Measurements from ENCODE around the gene IL17REL. TPM values are rescaled to one million over a fixed set of nuclear protein-coding genes. Genes with fewer than 3 reads are reported as not detected.

The IL17REL gene
- total and polyA plus RNA-seq, 2 of the 13 experiments (the other 11 are each of a cell fraction or from before 2014, with no cell fraction given) = not detected

- Histone ChIP-seq H3K79me2 (ENCODE audit: insufficient read depth, low read length) (no peaks in the 10 kb centered on the region), H2AFZ (ENCODE audit: low read length) (no peak overlapping the region), H3K4me3 (replicated peaks in 1 of 3; ENCODE audit: insufficient read depth in 1 of 3, low read depth in 2 of 3, low read length in 3 of 3) (peak overlapping the region in 1 of 3 experiments; percentile 10; a peak in 1 of 6 replicates), H3K27me3 (ENCODE audit: control insufficient read depth in 1 of 2, insufficient read depth in 2 of 2, low read length in 2 of 2) (peaks cover 3 to 19% of the 10 kb centered on the region in 2 experiments; a peak in 2 of 5 replicates), H3K27ac (ENCODE audit: extremely low read length, insufficient read depth, low read length) (no peak overlapping the region), H3K4me2 (ENCODE audit: low read depth, low read length) (peak overlapping the region; percentile 33; the same call in 1 of the 2 replicates), H3K9me3 (ENCODE audit: low read length) (peaks cover 6% of the 10 kb centered on the region; the same call in 1 of the 2 replicates), H3K9ac (ENCODE audit: insufficient read depth, low read depth, low read length) (no peak overlapping the region), H4K20me1 (ENCODE audit: insufficient read depth, low read length) (no peaks in the 10 kb centered on the region), H3K4me1 (ENCODE audit: insufficient read depth, low read length) (peaks cover 7% of the 10 kb centered on the region), H3K36me3 (replicated peaks in 1 of 2; ENCODE audit: control insufficient read depth in 1 of 2, insufficient read depth in 2 of 2, low read length in 2 of 2) (no peaks in the 10 kb centered on the region)
- WGBS (ENCODE audit: low lambda C conversion rate) = 7% methylated on average over 13 of the region's 23 CpGs
- ChIA-PET CTCF (ENCODE audit: low intra/inter-chr PET ratio, low total read pairs) (interaction anchor here (1.7 kb wide), 1 partner anchor 63 kb away, joined by 26 read pairs; no protein-coding TSS in a partner anchor), POLR2A (interaction anchor here (1.1 kb wide), 1 partner anchor 26 kb away, joined by 3 read pairs; no protein-coding TSS in a partner anchor)
- FAIRE-seq (peak; percentile 18), DNase-seq (ENCODE audit: low spot score) (peak; percentile 49), ATAC-seq (peak; percentile 92)
- BruUV-seq (replicated peaks) = no TSS peak
- in situ Hi-C loops (cut with HindIII; ENCODE audit: extremely low pct_ligation_motif_present, low pct_unique_long_range_greater_than_20kb) (loop anchor here (5.0 kb wide), 1 partner anchor 61 kb away; no protein-coding TSS in a partner anchor), intact Hi-C loops (cut with micrococcal nuclease; ENCODE audit: unreplicated experiment) (loop anchor here (5.0 kb wide), 1 partner anchor 39 kb away; no protein-coding TSS in a partner anchor)
- TF ChIP-seq ZNF768 (CRISPR knock-in tag; IDR thresholded peaks at IDR 0.05) (peak; percentile 67; the same call in 1 of the 2 replicates), NR2C2 (CRISPR knock-in tag; IDR thresholded peaks at IDR 0.05; ENCODE audit: borderline replicate concordance) (no peak), SAP130 (CRISPR knock-in tag; IDR thresholded peaks at IDR 0.05; ENCODE audit: low read depth) (peak; percentile 32; the same call in 1 of the 2 replicates), PATZ1 (CRISPR knock-in tag; IDR thresholded peaks at IDR 0.05) (0 out of 2 replicates have a peak, but pooled peaks have one; percentile 45), TFAP4 (IDR thresholded peaks at IDR 0.05; ENCODE audit: borderline replicate concordance, low read depth) (peak; percentile 12; the same call in 1 of the 2 replicates), ZNF33A (CRISPR knock-in tag; IDR thresholded peaks at IDR 0.05; ENCODE audit: borderline replicate concordance) (no peak), MED1 (CRISPR knock-in tag; IDR thresholded peaks at IDR 0.05) (no peak), XRCC5 (optimal IDR thresholded peaks at IDR 0.05; ENCODE audit: low read length) (peak; percentile 52), ZNF850 (CRISPR knock-in tag; conservative IDR thresholded peaks at IDR 0.05) (no peak), CTCF (CRISPR knock-in tag; IDR thresholded peaks at IDR 0.05) (peak; percentile 94), YEATS4 (CRISPR knock-in tag; IDR thresholded peaks at IDR 0.05; ENCODE audit: borderline replicate concordance) (no peak), HNRNPL (IDR thresholded peaks at IDR 0.05; ENCODE audit: low read depth, low read length) (0 out of 2 replicates have a peak, but pooled peaks have one; percentile 36), SKIL (CRISPR knock-in tag; IDR thresholded peaks at IDR 0.05; ENCODE audit: borderline replicate concordance) (no peak), TCF12 (IDR thresholded peaks at IDR 0.05) (no peak), TCF12 (CRISPR knock-in tag; IDR thresholded peaks at IDR 0.05) (no peak), SMAD1 (CRISPR knock-in tag; IDR thresholded peaks at IDR 0.05; ENCODE audit: borderline replicate concordance, low read depth) (no peak), ZNF557 (CRISPR knock-in tag; IDR thresholded peaks at IDR 0.05) (no peak)
These were observed 19.5 kb downstream of the IL17REL start for GRCh38 chr22:49992921-49993648.

Measured in HepG2 (cell line).